ENCODE results near the gene IRS1. TPM values are rescaled to one million over a fixed set of nuclear protein-coding genes. Genes with fewer than 3 reads are reported as not detected.

IRS1 gene
- total and polyA plus RNA-seq, 2 of the 4 experiments (the other 2 are of a cell fraction) = 21.1 to 37.1 TPM

- no peak for TF ChIP-seq ELK1 (IDR thresholded peaks at IDR 0.05; ENCODE audit: borderline replicate concordance, low read depth, low read length)
Measured at GRCh38 chr2:226835796-226836547, 36.4 kb upstream of the IRS1 start, which contains the start of gene RHBDD1 (continued).

GRCh38 chr2:226835420-226835795, 35.8 kb upstream of the IRS1 start:
- CTCF ChIA-PET = interaction anchor here (1.7 kb wide), 1 partner anchor 10 kb away, joined by 8 read pairs; no protein-coding TSS in a partner anchor
- H3K4me2 ChIP-seq (ENCODE audit: low read depth, low read length) = peak overlapping the region; percentile 92
- H3K4me1 ChIP-seq (ENCODE audit: control insufficient read depth, insufficient read depth, low read length) = peaks cover 2% of the 10 kb centered on the region; the same call in 1 of the 2 replicates
- no peaks in the 10 kb centered on the region for H3K9me3 ChIP-seq (ENCODE audit: control insufficient read depth, insufficient read depth, low read length)
- H4K20me1 ChIP-seq (ENCODE audit: insufficient read depth, low read length) = no peaks in the 10 kb centered on the region
- H4K91ac ChIP-seq (ENCODE audit: insufficient read depth, low read depth, low read length) = peak overlapping the region; percentile 58
- peak overlapping the region; percentile 45 for H2AK9ac ChIP-seq (replicated peaks; ENCODE audit: low read depth, low read length, poor library complexity)
- 12% methylated on average over 10 of the region's 26 CpGs; no CpG with 5 or more reads in 1 of the 2 experiments for WGBS, 2 experiments (ENCODE audit: extremely low coverage in 2 of 2, insufficient read length in 1 of 2)
- H2AK5ac ChIP-seq (ENCODE audit: low read depth, low read length) = peak overlapping the region; percentile 65
- peak overlapping the region; percentile 95 for H2AFZ ChIP-seq (replicated peaks; ENCODE audit: low read length, poor library complexity)
- ATAC-seq (ENCODE audit: low read depth) (peak; percentile 27), DNase-seq (peak; percentile 29)
- peak overlapping the region; percentile 85 for H3K23ac ChIP-seq (ENCODE audit: low read depth, low read length)
- H3K4me3 ChIP-seq (ENCODE audit: insufficient read depth, low read depth, low read length) = peak overlapping the region; percentile 55
- peak overlapping the region; percentile 71 for H3K18ac ChIP-seq (ENCODE audit: low read depth, low read length)
- peak overlapping the region; percentile 88 for H4K5ac ChIP-seq (ENCODE audit: low read depth, low read length)
- H2BK5ac ChIP-seq (ENCODE audit: low read depth, low read length, poor library complexity, severe bottlenecking) = peak overlapping the region; percentile 73
- no peak overlapping the region for H2BK20ac ChIP-seq (ENCODE audit: low read depth, low read length)
- H3K27me3 ChIP-seq (ENCODE audit: control insufficient read depth, insufficient read depth, low read length) = no peaks in the 10 kb centered on the region
- peak overlapping the region; percentile 70 to 93 for H4K8ac ChIP-seq (ENCODE audit: low read depth in 2 of 2, low read length in 2 of 2)
- H3K36me3 ChIP-seq (ENCODE audit: control insufficient read depth, insufficient read depth, low read length) = 0 out of 2 replicates have a peak, but pooled peaks cover 2% of the 10 kb centered on the region
- H3K4ac ChIP-seq (ENCODE audit: low read depth, low read length) = peak overlapping the region; percentile 87
- dilution Hi-C loops (cut with HindIII; ENCODE audit: low sequenced_read_pairs, unreplicated experiment) = no loop called here
- in situ Hi-C loops (cut with MboI; ENCODE audit: low sequenced_read_pairs) = no loop called here
- H3K9ac ChIP-seq (ENCODE audit: low read depth, low read length) = peak overlapping the region; percentile 73
- BruUV-seq (replicated peaks) = no TSS peak
- peak overlapping the region; percentile 55; the same call in 1 of the 2 replicates for H3K56ac ChIP-seq (ENCODE audit: extremely low read depth, insufficient read depth, low read length)
- peaks cover 19 to 33% of the 10 kb centered on the region in 2 experiments for H3K79me1 ChIP-seq (ENCODE audit: low read depth in 1 of 2, low read length in 2 of 2)
- POLR2A ChIA-PET (ENCODE audit: unreplicated experiment) = interaction anchor here (0.5 kb wide), 1 partner anchor 482 kb away, joined by 6 read pairs; no protein-coding TSS in a partner anchor
- H3K14ac ChIP-seq (replicated peaks; ENCODE audit: low read depth, low read length) = peak overlapping the region; percentile 73
- intact Hi-C loops (cut with micrococcal nuclease) = loop anchor here (5.0 kb wide), 2 partner anchors 37 to 57 kb away; no protein-coding TSS in a partner anchor
- peak overlapping the region; percentile 83 for H3K27ac ChIP-seq (ENCODE audit: insufficient read depth, low read length)
- peaks cover 5% of the 10 kb centered on the region; the same call in 1 of the 2 replicates for H3K9me1 ChIP-seq (ENCODE audit: insufficient read depth, low read length)
- 0 out of 3 replicates have a peak overlapping the region, but pooled peaks have one; percentile 16 for H2BK15ac ChIP-seq (ENCODE audit: low read depth, low read length)
- H2BK120ac ChIP-seq (ENCODE audit: low read depth, low read length) = peak overlapping the region; percentile 74
- no peak for TF ChIP-seq POLR2A (IDR thresholded peaks at IDR 0.05; ENCODE audit: low read depth, low read length)
- no peak for TF ChIP-seq ELK1 (IDR thresholded peaks at IDR 0.05; ENCODE audit: borderline replicate concordance, low read depth, low read length)
- TF ChIP-seq RFX5 (IDR thresholded peaks at IDR 0.05; ENCODE audit: low read depth, low read length) = no peak
- TF ChIP-seq BHLHE40 (IDR thresholded peaks at IDR 0.05; ENCODE audit: low read depth, low read length) = no peak
- TF ChIP-seq SMC3 (IDR thresholded peaks at IDR 0.05; ENCODE audit: low read depth, low read length) = no peak
- TF ChIP-seq NFE2L2 (IDR thresholded peaks at IDR 0.05; ENCODE audit: low read depth, low read length) = no peak
- no peak for TF ChIP-seq RCOR1 (IDR thresholded peaks at IDR 0.05; ENCODE audit: insufficient replicate concordance, low read length)
- TF ChIP-seq MAFK (IDR thresholded peaks at IDR 0.05; ENCODE audit: low read depth, low read length) = no peak
- no peak for TF ChIP-seq CTCF (conservative IDR thresholded peaks at IDR 0.05; ENCODE audit: low read depth, low read length)
- TF ChIP-seq MXI1 (IDR thresholded peaks at IDR 0.05; ENCODE audit: borderline replicate concordance, low read depth, low read length) = no peak
- TF ChIP-seq CEBPB (IDR thresholded peaks at IDR 0.05; ENCODE audit: low read depth, low read length) = no peak

Data from IMR-90 (cell line).